Endothelial cell of hepatic sinusoid (primary cell): ENCODE measurements around the gene CNDP2.

ENCODE experiments used
- in situ Hi-C: cut with HindIII; loops from 2 replicates; pipeline ENCODE4 v1.10.0; 2017; ENCODE audit warnings: low sequenced_read_pairs

The CNDP2 gene

GRCh38 chr18:74495581-74496507 is at the start of gene CNDP2:
TSS of gene CNDP2 (plus strand) at chr18:74496363. CDS start at chr18:74499974, 3,611 bp downstream.
- in situ Hi-C loops: no loop called here

- in situ Hi-C loops: no loop called here
Observed at GRCh38 chr18:74446631-74447403, 49.3 kb upstream of the CNDP2 start.

- in situ Hi-C loops: no loop called here
Observed at GRCh38 chr18:74447404-74448152, 48.6 kb upstream of the CNDP2 start.

- in situ Hi-C loops: loop anchor here (5.0 kb wide), 1 partner anchor 73 kb away; no protein-coding TSS in a partner anchor
Observed at GRCh38 chr18:74450626-74451025, 45.5 kb upstream of the CNDP2 start.

GRCh38 chr18:74451148-74451547 is 45.0 kb upstream of the CNDP2 start:
- in situ Hi-C loops: loop anchor here (5.0 kb wide), 1 partner anchor 74 kb away; no protein-coding TSS in a partner anchor

- in situ Hi-C loops: loop anchor here (5.0 kb wide), 1 partner anchor 76 kb away; no protein-coding TSS in a partner anchor
Observed at GRCh38 chr18:74453016-74453566, 43.1 kb upstream of the CNDP2 start.

- in situ Hi-C loops: loop anchor here (5.0 kb wide), 1 partner anchor 76 kb away; no protein-coding TSS in a partner anchor
Observed at GRCh38 chr18:74453642-74454198, 42.4 kb upstream of the CNDP2 start.

GRCh38 chr18:74454279-74454751 is 41.8 kb upstream of the CNDP2 start:
- in situ Hi-C loops: loop anchor here (5.0 kb wide), 1 partner anchor 77 kb away; no protein-coding TSS in a partner anchor

GRCh38 chr18:74455386-74455785 is 40.8 kb upstream of the CNDP2 start:
- in situ Hi-C loops: no loop called here

GRCh38 chr18:74456017-74456348 is 40.2 kb upstream of the CNDP2 start:
- in situ Hi-C loops: no loop called here

- in situ Hi-C loops: no loop called here
Observed at GRCh38 chr18:74456349-74457042, 39.7 kb upstream of the CNDP2 start.

- in situ Hi-C loops: no loop called here
Observed at GRCh38 chr18:74457043-74457724, 39.0 kb upstream of the CNDP2 start, which contains the start of gene DIPK1C. TSS of gene DIPK1C (minus strand) at chr18:74457308. CDS start at chr18:74457259, 49 bp downstream.

- in situ Hi-C loops: no loop called here
Observed at GRCh38 chr18:74457725-74458421, 38.3 kb upstream of the CNDP2 start.

GRCh38 chr18:74459889-74460288 is 36.3 kb upstream of the CNDP2 start:
- in situ Hi-C loops: no loop called here

- in situ Hi-C loops: no loop called here
Observed at GRCh38 chr18:74460825-74461224, 35.3 kb upstream of the CNDP2 start.

GRCh38 chr18:74463254-74463653 is 32.9 kb upstream of the CNDP2 start:
- in situ Hi-C loops: no loop called here

GRCh38 chr18:74463983-74464382 is 32.2 kb upstream of the CNDP2 start:
- in situ Hi-C loops: no loop called here

- in situ Hi-C loops: no loop called here
Observed at GRCh38 chr18:74465775-74466174, 30.4 kb upstream of the CNDP2 start.
